Measurements from ENCODE around the gene SHISA6.

The SHISA6 gene

DNA sequence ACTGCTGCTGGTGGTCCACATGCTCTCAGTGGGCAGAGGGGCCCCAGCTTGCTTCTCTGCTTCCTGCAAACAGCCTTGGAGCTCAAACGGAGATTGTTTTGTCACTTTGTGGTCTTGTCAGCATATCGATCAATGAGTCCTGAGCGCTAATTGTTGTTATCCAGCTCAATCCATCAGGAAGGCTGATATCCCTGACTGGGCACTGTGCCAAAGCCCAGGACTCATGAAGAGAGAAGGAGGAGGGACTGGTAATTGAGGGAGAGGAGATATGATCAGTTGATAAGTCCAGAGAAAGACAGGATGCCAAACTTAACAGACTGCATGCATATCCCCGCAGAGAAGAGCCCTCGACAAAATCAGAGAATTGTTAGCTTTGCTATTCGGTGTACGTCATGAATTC, 298.6 kb downstream of the SHISA6 start:
- no peak for DNase-seq (ENCODE audit: low spot score)

- DNase-seq (ENCODE audit: low spot score) = no peak
Measured at GRCh38 chr17:11545002-11545401, 304.0 kb downstream of the SHISA6 start.

- no peak for DNase-seq (ENCODE audit: low spot score)
Measured at GRCh38 chr17:11545696-11546095, 304.7 kb downstream of the SHISA6 start.

DNA sequence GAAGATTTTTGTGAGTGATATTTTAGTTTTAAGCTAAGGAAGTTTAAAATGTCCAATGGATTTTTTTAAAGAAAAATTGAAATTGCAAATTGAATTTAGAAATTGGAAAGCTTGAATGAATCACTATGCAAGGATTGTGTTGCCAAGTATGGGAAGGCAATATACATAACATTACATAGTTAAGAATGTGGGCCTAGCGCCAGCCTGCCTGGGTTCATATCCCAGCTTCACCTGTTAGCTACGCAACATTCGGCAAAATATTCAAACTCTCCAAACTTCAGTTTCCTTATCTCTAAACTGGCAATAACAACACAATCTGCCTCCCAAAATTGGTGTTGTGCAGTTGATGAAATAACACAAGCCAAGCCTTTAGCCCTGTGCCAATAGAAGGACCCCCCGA, 306.8 kb downstream of the SHISA6 start:
- DNase-seq (ENCODE audit: low spot score) = no peak

GRCh38 chr17:11548398-11548797, 307.4 kb downstream of the SHISA6 start:
- DNase-seq (ENCODE audit: low spot score) = no peak

DNA sequence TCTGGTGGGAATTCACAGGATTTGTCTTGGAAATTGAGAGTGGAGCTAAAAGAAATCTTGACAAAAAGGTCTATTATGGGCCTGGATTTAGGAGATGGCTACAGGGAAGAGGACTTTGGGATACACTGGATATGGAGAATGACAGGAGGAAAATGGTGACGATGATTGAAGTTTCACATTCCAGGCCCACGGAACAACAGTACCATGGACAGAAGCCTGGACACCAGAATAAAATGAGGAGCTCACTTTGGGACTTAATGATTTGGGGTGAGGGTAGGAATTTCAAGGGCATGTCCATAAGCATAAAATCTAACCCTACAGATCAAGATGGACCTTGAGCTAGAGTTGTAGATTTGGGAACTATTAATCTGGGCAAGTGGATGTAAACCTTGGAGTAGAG, 309.4 kb downstream of the SHISA6 start:
- DNase-seq (ENCODE audit: low spot score) = no peak

GRCh38 chr17:11551442-11551841, 310.4 kb downstream of the SHISA6 start:
- DNase-seq (ENCODE audit: low spot score) = no peak

- no peak for DNase-seq (ENCODE audit: low spot score)
Measured at GRCh38 chr17:11553135-11553534, 312.1 kb downstream of the SHISA6 start.

- DNase-seq (ENCODE audit: low spot score) = no peak
Measured at GRCh38 chr17:11554042-11554441, 313.0 kb downstream of the SHISA6 start.

DNA sequence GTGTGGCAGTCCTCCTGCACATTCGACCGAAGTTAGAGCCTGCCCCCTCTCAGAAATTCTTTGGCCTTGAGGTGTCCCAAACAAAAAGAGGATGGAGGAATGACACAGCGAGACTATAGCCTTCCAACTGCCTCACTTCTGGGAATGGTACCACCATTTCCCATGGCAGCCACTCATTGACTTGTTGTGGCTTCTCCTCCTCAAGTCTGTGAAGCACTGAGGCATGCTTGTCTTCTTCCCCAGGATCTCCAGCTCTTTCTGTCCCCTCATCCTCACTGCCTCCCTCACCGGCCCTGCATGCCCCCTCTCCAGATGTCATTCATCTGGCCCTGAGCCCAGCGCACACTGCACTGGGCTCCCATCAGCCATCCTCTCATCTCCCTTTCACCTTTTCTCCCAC, 313.5 kb downstream of the SHISA6 start:
- DNase-seq (ENCODE audit: low spot score) = no peak

GRCh38 chr17:11555530-11555929, 314.5 kb downstream of the SHISA6 start:
- no peak for DNase-seq (ENCODE audit: low spot score)

DNA sequence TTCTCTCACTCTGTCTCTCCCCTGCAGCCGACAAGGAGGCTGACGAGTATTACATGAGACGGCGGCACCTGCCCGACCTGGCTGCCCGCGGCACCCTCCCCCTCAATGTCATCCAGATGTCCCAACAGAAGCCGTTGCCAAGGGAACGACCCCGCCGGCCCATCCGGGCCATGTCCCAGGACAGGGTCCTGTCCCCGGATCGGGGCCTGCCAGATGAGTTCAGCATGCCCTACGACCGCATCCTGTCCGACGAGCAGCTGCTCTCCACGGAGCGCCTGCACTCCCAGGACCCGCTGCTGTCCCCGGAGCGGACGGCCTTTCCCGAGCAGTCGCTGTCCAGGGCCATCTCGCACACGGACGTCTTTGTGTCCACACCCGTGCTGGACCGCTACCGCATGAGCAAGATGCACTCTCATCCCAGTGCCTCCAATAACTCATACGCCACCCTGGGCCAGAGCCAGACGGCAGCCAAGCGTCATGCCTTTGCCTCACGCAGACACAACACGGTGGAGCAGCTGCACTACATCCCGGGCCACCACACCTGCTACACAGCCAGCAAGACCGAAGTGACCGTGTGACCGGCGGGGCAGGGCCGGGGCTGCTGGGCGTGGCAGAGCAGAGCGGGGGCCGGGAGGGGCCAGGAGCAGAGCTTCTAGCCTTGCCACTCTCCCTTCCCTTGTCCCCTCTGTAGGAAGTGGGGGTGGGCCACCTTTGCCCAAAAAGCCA, 316.9 kb downstream of the SHISA6 start:
- DNase-seq (ENCODE audit: low spot score) = no peak

DNA sequence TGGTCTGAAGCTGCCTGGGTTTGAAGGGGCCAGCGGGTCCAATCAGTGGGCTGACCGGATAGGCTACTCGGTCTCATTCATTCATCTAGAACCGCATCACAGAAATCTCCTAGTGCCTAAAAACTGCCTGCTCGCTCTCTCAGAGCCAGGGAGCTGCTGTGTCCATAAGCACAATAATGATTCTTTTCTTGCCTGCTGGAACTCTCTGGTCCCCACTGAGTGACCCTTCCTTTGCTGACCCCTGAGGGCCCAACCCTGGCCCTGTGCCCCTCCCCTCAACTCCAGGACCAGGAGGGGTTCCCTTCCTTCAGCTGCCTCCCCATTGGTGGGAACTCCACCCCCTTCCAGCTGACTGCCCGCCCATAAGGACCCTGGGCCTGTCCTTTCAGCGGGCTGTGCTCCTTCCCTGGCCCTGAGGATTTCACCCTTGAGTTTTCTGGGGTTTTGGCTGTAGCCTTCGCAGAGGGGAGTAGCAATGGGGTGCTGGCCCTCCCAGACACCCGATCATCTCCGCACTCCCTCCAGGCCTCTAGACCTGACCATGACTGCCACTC, 317.7 kb downstream of the SHISA6 start:
- no peak for DNase-seq (ENCODE audit: low spot score)

DNA sequence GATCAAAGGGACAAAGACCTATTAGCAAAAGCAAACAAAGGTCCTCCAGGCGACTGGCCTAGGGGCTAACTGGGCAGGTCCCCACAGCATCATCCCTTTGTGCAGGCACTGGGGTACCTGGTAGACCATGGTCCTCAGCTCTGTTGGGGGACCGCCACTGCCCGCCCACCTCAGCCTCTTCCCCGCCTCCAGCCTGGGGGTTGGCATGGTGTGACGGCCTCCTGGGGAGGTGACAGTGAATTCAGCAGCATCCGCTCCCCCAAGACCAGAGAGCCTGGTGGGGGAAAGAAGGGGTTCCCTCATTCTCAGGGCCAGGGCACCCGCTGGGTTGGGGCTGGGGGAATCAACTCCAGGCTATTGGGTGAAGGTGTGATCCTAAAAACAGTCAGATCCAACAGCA, 318.6 kb downstream of the SHISA6 start:
- no peak for DNase-seq (ENCODE audit: low spot score)

DNA sequence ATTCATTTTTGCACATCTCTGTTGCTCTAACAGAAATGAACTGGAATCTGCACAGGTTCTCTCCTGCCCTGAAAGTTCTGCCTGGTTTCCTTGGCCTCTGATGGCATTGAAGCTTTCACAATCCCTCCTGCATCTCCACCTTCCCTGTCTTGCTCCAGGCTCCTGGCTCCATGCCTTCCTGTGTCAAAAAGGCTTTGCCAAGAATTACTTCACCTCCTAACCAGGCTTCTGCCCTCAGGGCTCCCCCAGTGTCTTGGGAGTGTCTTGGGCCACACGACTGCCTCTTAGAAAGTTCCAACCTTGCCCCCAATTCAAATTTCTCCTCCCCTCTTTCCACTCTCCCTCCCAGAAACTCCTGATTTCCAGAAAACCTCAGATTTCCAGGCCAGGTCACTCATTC, 320.3 kb downstream of the SHISA6 start:
- DNase-seq (ENCODE audit: low spot score) = no peak

DNA sequence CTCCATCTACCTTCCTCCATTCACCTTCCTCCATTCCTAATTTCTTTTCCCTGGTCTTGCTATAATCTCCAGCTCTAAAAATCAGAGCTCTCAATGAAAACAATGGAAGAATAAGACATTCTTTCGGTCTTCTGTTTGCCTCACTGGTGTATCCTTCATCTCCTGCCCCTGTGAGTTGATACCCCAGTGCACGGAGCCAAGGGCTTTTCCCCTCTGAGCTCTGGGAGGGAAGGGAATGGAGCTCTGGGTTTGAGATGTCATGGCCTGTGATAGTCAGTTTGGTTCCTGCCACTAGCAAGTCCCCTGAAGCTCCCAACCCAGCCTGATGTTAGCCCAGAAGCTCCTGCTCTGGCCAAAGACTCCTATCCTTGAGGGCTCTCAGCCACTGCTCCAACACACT, 320.7 kb downstream of the SHISA6 start:
- DNase-seq (ENCODE audit: low spot score) = no peak

DNA sequence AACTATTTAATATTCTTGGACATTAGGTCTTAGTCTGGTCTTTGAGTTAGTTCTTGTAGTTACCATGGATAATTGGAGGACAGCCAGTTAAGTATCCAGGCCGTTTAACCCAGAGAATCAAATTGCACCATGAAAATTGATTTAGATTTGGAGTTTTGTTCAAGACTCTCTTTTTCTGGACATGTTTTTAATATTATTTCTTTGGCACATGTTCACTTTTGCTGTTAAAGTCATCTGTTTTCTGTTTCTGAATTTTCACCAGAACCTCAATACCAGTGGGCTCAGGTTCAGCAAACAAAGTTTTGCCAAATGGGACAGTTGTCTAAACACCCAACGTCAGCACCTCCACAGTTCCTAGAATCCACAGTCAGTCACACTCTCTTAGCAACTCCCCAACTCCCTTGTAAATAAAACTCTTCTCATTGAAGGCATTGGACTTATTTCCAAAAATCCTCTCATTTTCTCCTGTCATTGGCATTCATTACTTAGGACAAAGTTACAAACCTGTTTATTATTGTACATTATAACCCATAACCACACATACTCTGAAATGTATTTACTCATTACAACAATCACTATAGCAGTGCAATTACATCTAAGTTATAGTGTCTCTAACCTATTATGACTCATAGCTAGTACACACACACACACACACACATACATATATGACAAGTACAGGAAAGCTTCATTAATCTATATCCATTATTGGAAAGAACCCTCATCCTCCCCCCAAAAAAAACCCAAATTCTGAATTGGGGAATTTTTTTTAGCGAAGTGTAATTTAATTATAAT, 323.8 kb downstream of the SHISA6 start:
- no peak for DNase-seq (ENCODE audit: low spot score)

DNA sequence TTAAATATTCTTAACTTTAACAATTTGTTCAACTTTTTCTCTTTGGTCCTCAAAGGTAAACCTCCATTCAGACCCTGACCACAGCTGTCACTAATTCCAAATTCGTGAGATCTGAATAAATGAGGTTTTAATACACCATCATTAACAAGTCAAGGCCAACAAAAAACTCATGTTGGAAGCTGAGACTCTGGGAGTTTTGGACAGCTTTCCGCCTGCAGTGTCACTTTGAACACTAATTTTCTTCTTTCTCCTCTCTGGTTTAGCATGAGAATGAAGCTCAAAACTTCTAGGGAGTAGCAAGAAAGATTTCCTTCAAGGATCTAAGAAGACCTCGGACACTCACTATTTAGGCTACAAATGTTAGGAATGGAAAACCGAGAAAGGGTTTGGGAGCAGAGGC, 324.6 kb downstream of the SHISA6 start:
- DNase-seq (ENCODE audit: low spot score) = no peak

DNA sequence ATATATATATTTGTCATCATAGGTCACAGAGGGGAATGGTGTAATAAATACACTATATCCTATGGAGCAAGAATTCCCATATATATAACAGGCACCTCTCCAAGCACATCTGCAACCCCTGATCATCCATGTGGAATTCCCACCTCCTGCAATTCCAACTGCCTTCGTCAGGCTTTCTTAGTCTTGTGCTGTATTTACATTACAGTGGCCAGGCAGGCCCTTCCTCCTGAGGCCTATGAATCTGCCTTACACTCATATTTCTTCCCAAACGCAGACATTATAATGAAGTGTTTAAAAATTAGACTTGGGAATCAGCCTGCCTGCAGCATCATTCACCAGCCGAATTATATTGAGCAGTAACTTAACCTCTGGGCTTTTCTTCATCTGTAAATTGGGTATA, 338.0 kb downstream of the SHISA6 start:
- DNase-seq (ENCODE audit: low spot score) = no peak

DNA sequence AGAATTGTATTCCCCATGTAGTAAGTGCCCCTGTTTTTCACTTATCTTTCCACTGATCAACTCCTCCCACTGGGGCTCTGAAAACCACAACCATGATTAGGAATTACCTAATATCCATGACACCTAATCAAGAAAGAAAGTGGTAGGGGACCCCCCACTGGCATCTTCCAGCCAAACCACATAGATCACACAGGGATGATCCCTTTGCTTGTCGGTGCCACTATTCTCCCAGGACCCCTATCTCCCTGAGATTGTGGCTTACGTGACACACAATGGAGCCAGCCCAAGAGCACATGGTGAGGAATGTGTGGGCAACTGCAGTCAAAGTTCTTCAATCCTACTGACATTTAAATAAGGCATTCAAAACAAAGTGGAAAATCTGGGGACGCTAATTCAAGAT, 339.7 kb downstream of the SHISA6 start:
- DNase-seq (ENCODE audit: low spot score) = no peak

GRCh38 chr17:11582217-11582616, 341.2 kb downstream of the SHISA6 start:
- no peak for DNase-seq (ENCODE audit: low spot score)

- DNase-seq (ENCODE audit: low spot score) = no peak
Measured at GRCh38 chr17:11583306-11583992, 342.4 kb downstream of the SHISA6 start.

DNA sequence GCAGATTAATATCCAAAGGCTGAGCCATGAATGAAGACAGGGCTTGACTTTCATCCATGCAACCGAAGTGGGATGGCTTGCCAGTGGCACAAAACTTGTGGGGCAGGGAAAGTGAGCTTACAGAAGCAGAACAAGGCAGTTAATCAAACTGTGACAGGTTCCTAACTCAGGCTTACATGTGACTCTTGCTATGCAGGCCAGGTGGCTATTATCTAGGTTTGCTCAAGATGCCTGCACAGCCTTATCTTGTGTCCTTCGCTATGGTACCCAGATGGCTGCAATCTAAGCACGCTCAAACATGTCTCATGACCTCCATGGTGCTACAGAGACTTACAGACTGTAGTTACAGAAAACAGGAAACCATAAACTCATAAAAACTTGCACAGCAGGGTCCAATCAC, 348.7 kb downstream of the SHISA6 start:
- no peak for DNase-seq (ENCODE audit: low spot score)

All from hepatic stellate cell (primary cell).